ENCODE results near the gene SMTNL2. TPM values are rescaled to one million over a fixed set of nuclear protein-coding genes. Genes with fewer than 3 reads are reported as not detected.

SMTNL2 gene
- total RNA-seq, 1 experiment from 2014 or later: not detected

GRCh38 chr17:4542003-4542725 is 42.2 kb upstream of the SMTNL2 start:
- Histone ChIP-seq H3K9me2 (replicated peaks; ENCODE audit: low read length) (no peaks in the 10 kb centered on the region), H3K9ac (ENCODE audit: low read length) (no peak overlapping the region), H3K79me2 (ENCODE audit: low read length) (no peaks in the 10 kb centered on the region), H3K4me2 (ENCODE audit: low read length) (no peak overlapping the region), H4K20me1 (ENCODE audit: low read length) (no peaks in the 10 kb centered on the region), H3K4me1 (ENCODE audit: insufficient read depth, low read length) (no peaks in the 10 kb centered on the region), H2AFZ (ENCODE audit: low read length) (no peak overlapping the region), H3F3A (ENCODE audit: low read length, unreplicated experiment) (no peaks in the 10 kb centered on the region), H3K27me3 (ENCODE audit: low read length) (no peaks in the 10 kb centered on the region), H3K36me3 (ENCODE audit: low read depth, low read length) (peaks cover 3% of the 10 kb centered on the region), H3K4me3 (ENCODE audit: low read length) (no peak overlapping the region), H3K9me3 (ENCODE audit: low read length) (no peaks in the 10 kb centered on the region), H3K27ac (ENCODE audit: low read length) (no peak overlapping the region)
- POLR2A ChIA-PET (ENCODE audit: unreplicated experiment): no interaction called here
- no peak for DNase-seq
- intact Hi-C loops (cut with micrococcal nuclease): no loop called here
- CTCF ChIA-PET: no interaction called here
- no peak for ATAC-seq
- no TSS peak for BruUV-seq (replicated peaks)
- TF ChIP-seq, protein P1, sequence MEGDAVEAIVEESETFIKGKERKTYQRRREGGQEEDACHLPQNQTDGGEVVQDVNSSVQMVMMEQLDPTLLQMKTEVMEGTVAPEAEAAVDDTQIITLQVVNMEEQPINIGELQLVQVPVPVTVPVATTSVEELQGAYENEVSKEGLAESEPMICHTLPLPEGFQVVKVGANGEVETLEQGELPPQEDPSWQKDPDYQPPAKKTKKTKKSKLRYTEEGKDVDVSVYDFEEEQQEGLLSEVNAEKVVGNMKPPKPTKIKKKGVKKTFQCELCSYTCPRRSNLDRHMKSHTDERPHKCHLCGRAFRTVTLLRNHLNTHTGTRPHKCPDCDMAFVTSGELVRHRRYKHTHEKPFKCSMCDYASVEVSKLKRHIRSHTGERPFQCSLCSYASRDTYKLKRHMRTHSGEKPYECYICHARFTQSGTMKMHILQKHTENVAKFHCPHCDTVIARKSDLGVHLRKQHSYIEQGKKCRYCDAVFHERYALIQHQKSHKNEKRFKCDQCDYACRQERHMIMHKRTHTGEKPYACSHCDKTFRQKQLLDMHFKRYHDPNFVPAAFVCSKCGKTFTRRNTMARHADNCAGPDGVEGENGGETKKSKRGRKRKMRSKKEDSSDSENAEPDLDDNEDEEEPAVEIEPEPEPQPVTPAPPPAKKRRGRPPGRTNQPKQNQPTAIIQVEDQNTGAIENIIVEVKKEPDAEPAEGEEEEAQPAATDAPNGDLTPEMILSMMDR (conservative IDR thresholded peaks at IDR 0.05; ENCODE audit: low read depth, low read length): no peak
- TF ChIP-seq EZH2phosphoT487 (IDR thresholded peaks at IDR 0.05; ENCODE audit: borderline replicate concordance, low read length): no peak

GRCh38 chr17:4542726-4543191 is 41.6 kb upstream of the SMTNL2 start:
- TF ChIP-seq, protein P1 (conservative IDR thresholded peaks at IDR 0.05; ENCODE audit: low read depth, low read length): no peak
- TF ChIP-seq EZH2phosphoT487 (IDR thresholded peaks at IDR 0.05; ENCODE audit: borderline replicate concordance, low read length): no peak
- no peak for TF ChIP-seq EZH2 (IDR thresholded peaks at IDR 0.05; ENCODE audit: low read length, unreplicated experiment)
- Histone ChIP-seq H3K9ac (ENCODE audit: low read length) (no peak overlapping the region), H3K79me2 (ENCODE audit: low read length) (no peaks in the 10 kb centered on the region), H3K4me1 (ENCODE audit: insufficient read depth, low read length) (no peaks in the 10 kb centered on the region), H3F3A (ENCODE audit: low read length, unreplicated experiment) (no peaks in the 10 kb centered on the region), H3K4me2 (ENCODE audit: low read length) (no peak overlapping the region), H2AFZ (ENCODE audit: low read length) (no peak overlapping the region), H3K9me3 (ENCODE audit: low read length) (no peaks in the 10 kb centered on the region), H4K20me1 (ENCODE audit: low read length) (no peaks in the 10 kb centered on the region), H3K27me3 (ENCODE audit: low read length) (no peaks in the 10 kb centered on the region), H3K36me3 (ENCODE audit: low read depth, low read length) (peaks cover 3% of the 10 kb centered on the region), H3K4me3 (ENCODE audit: low read length) (no peak overlapping the region), H3K9me2 (replicated peaks; ENCODE audit: low read length) (no peaks in the 10 kb centered on the region), H3K27ac (ENCODE audit: low read length) (no peak overlapping the region)
- POLR2A ChIA-PET (ENCODE audit: unreplicated experiment): no interaction called here
- CTCF ChIA-PET: no interaction called here
- ATAC-seq (no peak), DNase-seq (no peak)
- BruUV-seq (replicated peaks): no TSS peak
- intact Hi-C loops (cut with micrococcal nuclease): no loop called here

GRCh38 chr17:4543557-4544026 is 40.7 kb upstream of the SMTNL2 start:
- peaks cover 6% of the 10 kb centered on the region for H3K36me3 ChIP-seq (ENCODE audit: low read depth, low read length)
- POLR2A ChIA-PET (ENCODE audit: unreplicated experiment): no interaction called here

More at GRCh38 chr17:4543557-4544026, 40.7 kb upstream of the SMTNL2 start:
- Histone ChIP-seq H3K79me2 (ENCODE audit: low read length) (no peaks in the 10 kb centered on the region), H3K27me3 (ENCODE audit: low read length) (no peaks in the 10 kb centered on the region), H2AFZ (ENCODE audit: low read length) (no peak overlapping the region), H3K4me2 (ENCODE audit: low read length) (no peak overlapping the region), H3K9ac (ENCODE audit: low read length) (no peak overlapping the region), H3K4me3 (ENCODE audit: low read length) (no peak overlapping the region), H3K9me3 (ENCODE audit: low read length) (no peaks in the 10 kb centered on the region), H3F3A (ENCODE audit: low read length, unreplicated experiment) (no peaks in the 10 kb centered on the region), H4K20me1 (ENCODE audit: low read length) (no peaks in the 10 kb centered on the region), H3K4me1 (ENCODE audit: insufficient read depth, low read length) (no peaks in the 10 kb centered on the region), H3K9me2 (replicated peaks; ENCODE audit: low read length) (no peaks in the 10 kb centered on the region), H3K27ac (ENCODE audit: low read length) (no peak overlapping the region)
- intact Hi-C loops (cut with micrococcal nuclease): no loop called here
- TF ChIP-seq, protein P1 (conservative IDR thresholded peaks at IDR 0.05; ENCODE audit: low read depth, low read length): no peak
- TF ChIP-seq EZH2phosphoT487 (IDR thresholded peaks at IDR 0.05; ENCODE audit: borderline replicate concordance, low read length) (no peak), EZH2 (IDR thresholded peaks at IDR 0.05; ENCODE audit: low read length, unreplicated experiment) (no peak)
- no TSS peak for BruUV-seq (replicated peaks)
- CTCF ChIA-PET: no interaction called here
- DNase-seq: no peak
- ATAC-seq: no peak

Measured in PC-3 (cell line).